NCI-H2196 treated with DMSO at 0.1 percent for 48 hours (cell line): ENCODE data around the gene WRNIP1.

ENCODE experiments used
- DNase-seq: peaks from one replicate; lab custom pipeline; 2025; ENCODE audit not compliant: unreplicated experiment; lab: John Stamatoyannopoulos, UW

The WRNIP1 gene

GRCh38 chr6:2831392-2831791 is 66.2 kb downstream of the WRNIP1 start:
- DNase-seq = no peak

DNA sequence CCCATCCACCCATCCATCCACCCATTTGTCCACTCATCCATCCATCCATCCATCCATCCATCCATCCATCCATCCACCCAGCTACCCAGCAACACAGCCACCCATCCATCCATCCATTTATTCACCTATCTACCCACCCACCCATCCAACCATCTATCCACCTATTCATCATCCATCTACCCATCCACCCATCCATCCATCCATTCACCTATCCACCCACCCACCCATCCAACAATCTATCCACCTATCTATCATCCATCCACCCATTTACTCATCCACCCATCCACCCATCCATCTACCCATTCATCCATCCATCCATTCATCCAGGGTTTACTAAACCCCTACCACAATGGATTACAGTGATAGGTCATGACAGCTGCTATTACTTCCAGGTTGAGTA is 69.1 kb downstream of the WRNIP1 start:
- no peak for DNase-seq
